ENCODE results near the gene FNBP1L.

FNBP1L gene

GRCh38 chr1:93435443-93435842 is 12.5 kb upstream of the FNBP1L start:
- TF ChIP-seq CTCF (IDR thresholded peaks at IDR 0.05; ENCODE audit: low read depth, low read length), result no peak
- no peak overlapping the region for H3K4me3 ChIP-seq (ENCODE audit: low read depth, low read length)

GRCh38 chr1:93436496-93436895 is 11.4 kb upstream of the FNBP1L start:
- H3K4me3 ChIP-seq (ENCODE audit: low read depth, low read length), result no peak overlapping the region

GRCh38 chr1:93437976-93438605 is 9.8 kb upstream of the FNBP1L start:
- no peak overlapping the region for H3K4me3 ChIP-seq (ENCODE audit: low read depth, low read length)
- TF ChIP-seq CTCF (IDR thresholded peaks at IDR 0.05; ENCODE audit: low read depth, low read length), result no peak; the same call in 1 of the 2 replicates

More at GRCh38 chr1:93436496-93436895, 11.4 kb upstream of the FNBP1L start:
- no peak for TF ChIP-seq CTCF (IDR thresholded peaks at IDR 0.05; ENCODE audit: low read depth, low read length)

GRCh38 chr1:93438716-93439115 is 9.2 kb upstream of the FNBP1L start:
- no peak for TF ChIP-seq CTCF (IDR thresholded peaks at IDR 0.05; ENCODE audit: low read depth, low read length)
- no peak overlapping the region for H3K4me3 ChIP-seq (ENCODE audit: low read depth, low read length)

GRCh38 chr1:93440272-93440671 is 7.6 kb upstream of the FNBP1L start:
- H3K4me3 ChIP-seq (ENCODE audit: low read depth, low read length), result no peak overlapping the region
- TF ChIP-seq CTCF (IDR thresholded peaks at IDR 0.05; ENCODE audit: low read depth, low read length), result no peak

- no peak overlapping the region for H3K4me3 ChIP-seq (ENCODE audit: low read depth, low read length)
- TF ChIP-seq CTCF (IDR thresholded peaks at IDR 0.05; ENCODE audit: low read depth, low read length), result no peak
Observed at GRCh38 chr1:93440706-93441105, 7.2 kb upstream of the FNBP1L start.

GRCh38 chr1:93441589-93441988 is 6.3 kb upstream of the FNBP1L start:
- no peak for TF ChIP-seq CTCF (IDR thresholded peaks at IDR 0.05; ENCODE audit: low read depth, low read length)
- no peak overlapping the region for H3K4me3 ChIP-seq (ENCODE audit: low read depth, low read length)
